GM12873 (cell line): ENCODE data around the gene TPSB2.

Source experiments
- TF ChIP-seq, protein P1 (sequence below): IDR thresholded peaks from 2 replicates; pipeline ENCODE4 v1.5.1; 2012; ENCODE audit warnings: low read depth, mild to moderate bottlenecking, moderate library complexity, low read length, control low read depth; ENCODE audit not compliant: insufficient read depth; ENCODE audit errors: missing control alignments

The TPSB2 gene

DNA sequence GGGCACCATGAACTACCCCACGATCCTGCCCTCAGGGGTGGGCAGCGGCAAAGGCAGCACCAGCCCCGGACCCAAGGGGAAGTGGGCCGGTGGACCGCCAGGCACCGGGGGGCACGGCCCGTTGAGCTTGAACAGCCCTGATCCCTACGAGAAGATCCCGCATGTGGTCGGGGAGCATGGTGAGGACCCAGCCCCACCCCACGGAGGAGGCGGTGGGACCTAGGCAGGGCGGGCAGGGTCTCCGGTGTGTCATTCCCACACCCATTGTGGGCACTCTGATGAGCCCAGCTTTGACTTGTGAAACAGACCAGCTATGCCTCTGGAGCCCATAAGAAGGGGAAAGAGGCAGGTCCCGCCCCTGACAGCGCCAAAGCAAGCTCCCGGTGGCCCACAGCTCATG lies 27.7 kb downstream of the TPSB2 start:
- TF ChIP-seq, protein P1, sequence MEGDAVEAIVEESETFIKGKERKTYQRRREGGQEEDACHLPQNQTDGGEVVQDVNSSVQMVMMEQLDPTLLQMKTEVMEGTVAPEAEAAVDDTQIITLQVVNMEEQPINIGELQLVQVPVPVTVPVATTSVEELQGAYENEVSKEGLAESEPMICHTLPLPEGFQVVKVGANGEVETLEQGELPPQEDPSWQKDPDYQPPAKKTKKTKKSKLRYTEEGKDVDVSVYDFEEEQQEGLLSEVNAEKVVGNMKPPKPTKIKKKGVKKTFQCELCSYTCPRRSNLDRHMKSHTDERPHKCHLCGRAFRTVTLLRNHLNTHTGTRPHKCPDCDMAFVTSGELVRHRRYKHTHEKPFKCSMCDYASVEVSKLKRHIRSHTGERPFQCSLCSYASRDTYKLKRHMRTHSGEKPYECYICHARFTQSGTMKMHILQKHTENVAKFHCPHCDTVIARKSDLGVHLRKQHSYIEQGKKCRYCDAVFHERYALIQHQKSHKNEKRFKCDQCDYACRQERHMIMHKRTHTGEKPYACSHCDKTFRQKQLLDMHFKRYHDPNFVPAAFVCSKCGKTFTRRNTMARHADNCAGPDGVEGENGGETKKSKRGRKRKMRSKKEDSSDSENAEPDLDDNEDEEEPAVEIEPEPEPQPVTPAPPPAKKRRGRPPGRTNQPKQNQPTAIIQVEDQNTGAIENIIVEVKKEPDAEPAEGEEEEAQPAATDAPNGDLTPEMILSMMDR: no peak

DNA sequence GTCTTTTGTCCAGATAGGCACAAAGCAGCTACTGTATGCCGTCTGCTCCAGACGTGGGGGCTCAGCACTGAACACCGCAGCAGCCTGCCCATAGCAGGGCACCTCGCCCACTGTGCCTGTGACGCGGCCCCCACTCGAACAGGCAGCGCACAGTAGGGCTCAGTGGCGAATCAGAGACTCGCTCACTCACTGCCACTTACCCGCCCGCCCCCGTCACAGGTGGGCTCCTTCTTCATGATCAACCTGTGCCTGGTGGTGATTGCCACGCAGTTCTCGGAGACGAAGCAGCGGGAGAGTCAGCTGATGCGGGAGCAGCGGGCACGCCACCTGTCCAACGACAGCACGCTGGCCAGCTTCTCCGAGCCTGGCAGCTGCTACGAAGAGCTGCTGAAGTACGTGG lies 28.5 kb downstream of the TPSB2 start:
- TF ChIP-seq, protein P1: no peak

DNA sequence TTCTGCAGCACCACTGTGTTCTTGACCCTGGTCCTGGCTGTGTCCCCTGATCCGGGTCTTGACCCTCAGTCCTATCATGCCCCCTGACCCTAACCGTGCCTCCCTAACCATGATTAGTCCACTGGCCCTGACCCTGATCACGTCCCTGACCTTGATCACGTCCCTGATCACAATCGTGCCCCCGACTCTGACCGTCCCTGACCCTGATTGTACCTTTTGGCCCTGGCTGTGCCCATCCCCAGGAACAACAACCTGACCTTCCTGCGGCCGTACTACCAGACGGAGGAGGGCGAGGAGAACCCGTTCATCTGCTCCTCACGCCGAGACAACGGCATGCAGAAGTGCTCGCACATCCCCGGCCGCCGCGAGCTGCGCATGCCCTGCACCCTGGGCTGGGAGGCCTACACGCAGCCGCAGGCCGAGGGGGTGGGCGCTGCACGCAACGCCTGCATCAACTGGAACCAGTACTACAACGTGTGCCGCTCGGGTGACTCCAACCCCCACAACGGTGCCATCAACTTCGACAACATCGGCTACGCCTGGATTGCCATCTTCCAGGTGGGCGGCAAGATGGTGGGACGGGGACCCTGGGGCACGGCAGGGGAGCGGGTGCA lies 29.9 kb downstream of the TPSB2 start:
- TF ChIP-seq, protein P1: no peak

DNA sequence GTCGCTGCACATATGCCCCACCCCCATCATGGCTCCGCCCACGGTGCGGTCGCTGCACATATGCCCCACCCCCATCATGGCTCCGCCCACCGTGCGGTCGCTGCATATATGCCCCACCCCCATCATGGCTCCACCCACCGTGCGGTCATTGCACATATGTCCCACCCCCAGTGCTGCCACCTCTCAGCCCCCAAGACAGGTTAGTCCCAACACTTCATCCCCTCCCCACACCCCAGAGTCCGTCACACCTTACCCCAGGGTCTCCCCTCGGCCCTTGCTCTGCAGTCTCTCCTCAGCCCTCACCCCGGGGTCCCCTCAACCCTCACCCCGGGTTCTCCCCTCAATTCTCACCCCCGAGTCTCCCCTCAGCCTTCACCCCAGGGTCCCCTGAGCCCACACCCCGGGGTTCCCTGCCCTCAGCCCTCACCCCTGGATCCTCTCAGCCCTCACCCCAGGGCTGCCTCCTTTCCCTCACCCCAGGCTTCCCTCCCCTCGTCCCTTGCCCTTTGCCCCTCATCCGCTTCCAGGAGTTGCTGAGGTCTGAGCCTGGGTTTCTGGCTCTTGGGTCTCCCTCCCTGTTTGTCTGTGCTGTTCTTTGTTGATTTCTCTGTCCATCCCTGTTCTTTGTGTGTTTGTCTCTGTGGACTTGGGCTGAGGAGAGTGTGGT lies 30.5 kb downstream of the TPSB2 start:
- TF ChIP-seq, protein P1: no peak

DNA sequence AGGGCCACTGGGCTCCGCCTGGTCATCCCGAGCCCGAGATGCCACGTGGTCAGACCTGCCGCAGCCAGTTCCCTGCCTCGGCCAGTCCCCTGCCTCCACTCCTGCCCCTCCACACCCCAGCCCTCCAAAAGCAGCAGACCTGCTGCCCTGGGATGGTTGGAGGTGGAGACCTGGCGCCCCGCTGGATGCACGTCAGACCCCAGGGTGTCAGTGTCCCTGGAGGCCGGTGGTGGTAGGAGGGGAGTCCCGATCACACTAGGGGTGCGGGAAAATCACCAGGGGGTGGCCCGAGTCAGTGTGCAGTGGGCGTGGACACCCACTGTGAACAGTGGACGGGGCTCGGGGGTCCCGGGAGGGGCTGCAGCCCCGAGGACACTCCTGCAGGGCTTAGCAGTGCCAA lies 31.8 kb downstream of the TPSB2 start:
- TF ChIP-seq, protein P1: no peak

DNA sequence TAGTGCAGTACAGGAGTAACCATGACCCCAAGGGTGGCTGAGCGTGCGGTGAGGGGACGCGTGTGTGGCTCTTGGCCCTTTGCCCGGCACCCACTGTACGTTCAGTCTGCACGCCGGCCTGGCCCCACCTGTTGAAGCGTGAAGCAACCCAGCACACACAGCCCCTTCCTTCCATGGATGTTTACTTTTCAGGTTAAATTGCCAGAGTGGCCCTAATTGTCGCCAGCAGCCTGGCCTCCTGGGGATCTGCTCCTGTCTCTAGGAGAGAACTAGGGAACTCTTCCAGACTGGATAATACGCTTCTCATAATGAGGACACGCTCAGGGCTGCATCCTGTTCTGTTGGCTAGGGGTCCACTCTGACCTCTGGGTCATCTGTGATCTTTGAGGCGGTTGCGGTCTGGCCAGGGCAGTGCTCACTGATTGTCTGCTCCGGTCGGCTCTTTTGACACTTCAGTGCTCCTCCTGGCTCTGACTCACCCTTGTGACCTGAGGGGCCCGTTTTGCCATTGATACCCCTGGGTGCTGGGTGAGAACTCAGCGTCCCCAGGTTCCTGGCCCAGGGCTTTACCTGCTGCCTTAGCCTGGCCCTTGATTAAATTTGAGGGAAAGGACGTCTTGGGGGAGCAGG lies 32.6 kb downstream of the TPSB2 start:
- TF ChIP-seq, protein P1: no peak

DNA sequence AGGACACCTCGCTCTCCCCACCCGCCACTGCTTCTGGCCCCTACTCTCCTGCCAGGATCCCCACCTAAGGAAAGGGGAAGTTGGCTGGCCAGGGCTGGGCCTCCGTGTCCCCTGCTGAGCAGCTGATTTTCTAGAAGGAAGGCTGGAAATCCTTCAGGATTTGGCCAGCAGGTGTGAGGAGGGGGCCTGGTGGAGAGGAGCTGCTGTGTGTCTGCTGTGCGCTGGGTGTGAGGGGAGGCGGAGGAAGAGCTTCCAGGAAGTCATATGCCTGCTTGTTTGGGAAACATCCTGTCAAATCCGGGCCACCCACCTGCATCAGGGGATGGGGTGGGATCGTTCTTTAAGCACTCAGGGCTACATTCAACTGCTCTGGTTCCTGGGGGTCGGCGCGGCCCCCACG lies 33.5 kb downstream of the TPSB2 start:
- TF ChIP-seq, protein P1: no peak
